RWPE1 (cell line): Measurements from ENCODE around the gene TSC22D4.

Source experiments
- CTCF ChIA-PET: fragments of 350-600 bp; sonication (Branson Sonifier 250); formaldehyde crosslinking; extraction: SDS; loops from one replicate; lab custom pipeline; 2021; lab: Yijun Ruan, JAX
- POLR2A ChIA-PET: fragments of 400-600 bp; formaldehyde crosslinking; extraction: SDS; loops from one replicate; lab custom pipeline; 2020; ENCODE audit warnings: antibody characterized with exemption; ENCODE audit not compliant: low non-redundant PET; lab: Yijun Ruan, JAX
- DNase-seq: peaks from one replicate; pipeline ENCODE4 v3.0.0; 2012; ENCODE audit warnings: low spot score
- H3K27ac ChIP-seq: fragments of 450-650 bp; 2 replicates; pipeline ENCODE4 v1.5.1; 2017
- CTCF ChIP-seq: fragments of 450-650 bp; conservative IDR thresholded peaks from 2 replicates; pipeline ENCODE4 v1.5.1; 2017; ENCODE audit warnings: low read depth, mild to moderate bottlenecking

The TSC22D4 gene

GRCh38 chr7:100419660-100420226, 59.3 kb downstream of the TSC22D4 start:
- no peak for TF ChIP-seq CTCF
- no peak overlapping the region for H3K27ac ChIP-seq
- DNase-seq, result no peak
- ChIA-PET CTCF (interaction anchor here (0.6 to 1.1 kb wide), 3 partner anchors 12 to 288 kb away, joined by 4 read pairs; no protein-coding TSS in a partner anchor), POLR2A (interaction anchor here (1.5 kb wide), 1 partner anchor 9 kb away, joined by 3 read pairs; the partner anchor contains the start of gene ZCWPW1)

- ChIA-PET POLR2A (interaction anchor here (0.7 to 1.5 kb wide), 2 partner anchors 10 to 121 kb away, joined by 3 to 5 read pairs; partner anchors contain the start of gene ZCWPW1), CTCF (interaction anchor here (0.6 to 1.4 kb wide), 2 partner anchors 11 to 243 kb away, joined by 3 to 5 read pairs; no protein-coding TSS in a partner anchor)
- H3K27ac ChIP-seq, result no peak overlapping the region
- no peak for TF ChIP-seq CTCF
- no peak for DNase-seq
Observed at GRCh38 chr7:100418930-100419659, 59.9 kb downstream of the TSC22D4 start.
